HEK293T (cell line): Measurements from ENCODE around the gene SPRR5.

ENCODE experiments used
- CTCF ChIA-PET: fragments of 350-600 bp; formaldehyde crosslinking; extraction: SDS; loops from one replicate; lab custom pipeline; 2021; ENCODE audit warnings: antibody characterized with exemption, inconsistent platforms; lab: Yijun Ruan, JAX
- POLR2A ChIA-PET: fragments of 350-600 bp; formaldehyde crosslinking; extraction: SDS; loops from one replicate; lab custom pipeline; 2020; ENCODE audit warnings: antibody characterized with exemption, inconsistent platforms; lab: Yijun Ruan, JAX
- DNase-seq: peaks from one replicate; pipeline ENCODE4 v3.0.0; 2012; ENCODE audit warnings: mixed read lengths; ENCODE audit errors: extremely low spot score
- CTBP1 ChIP-seq: fragments of 450-650 bp; IDR thresholded peaks from 2 replicates; pipeline ENCODE4 v1.6.1; 2016; ENCODE audit warnings: borderline replicate concordance
- FOXA1 ChIP-seq: fragments of 450-650 bp; IDR thresholded peaks from 2 replicates; pipeline ENCODE4 v1.6.1; 2016; ENCODE audit warnings: mild to moderate bottlenecking
- HDGF ChIP-seq: fragments of 450-650 bp; IDR thresholded peaks from 2 replicates; pipeline ENCODE4 v1.6.1; 2017; ENCODE audit warnings: antibody characterized with exemption, borderline replicate concordance
- L3MBTL2 ChIP-seq: fragments of 450-650 bp; conservative IDR thresholded peaks from 2 replicates; pipeline ENCODE4 v1.6.1; 2016; ENCODE audit warnings: mild to moderate bottlenecking
- LEF1 ChIP-seq: fragments of 450-650 bp; IDR thresholded peaks from 2 replicates; pipeline ENCODE4 v1.6.1; 2017; ENCODE audit warnings: mild to moderate bottlenecking, borderline replicate concordance
- NFRKB ChIP-seq: fragments of 450-650 bp; IDR thresholded peaks from 2 replicates; pipeline ENCODE4 v1.6.1; 2016; ENCODE audit warnings: mild to moderate bottlenecking, moderate library complexity
- SP1 ChIP-seq: fragments of 450-650 bp; IDR thresholded peaks from 2 replicates; pipeline ENCODE4 v1.6.1; 2017
- SUZ12 ChIP-seq: fragments of 450-650 bp; IDR thresholded peaks from 2 replicates; pipeline ENCODE4 v1.6.1; 2016; ENCODE audit warnings: mild to moderate bottlenecking
- TARDBP ChIP-seq: fragments of 450-650 bp; IDR thresholded peaks from 2 replicates; pipeline ENCODE4 v1.6.1; 2016
- ZNF384 ChIP-seq: fragments of 450-650 bp; IDR thresholded peaks from 2 replicates; pipeline ENCODE4 v1.6.1; 2016

SPRR5 gene

GRCh38 chr1:152998476-152998875 lies 51.5 kb downstream of the SPRR5 start:
- no peak for TF ChIP-seq L3MBTL2
- no peak for TF ChIP-seq CTBP1
- no peak for TF ChIP-seq ZNF384
- TF ChIP-seq TARDBP: no peak
- no peak for TF ChIP-seq LEF1
- no peak for TF ChIP-seq NFRKB
- TF ChIP-seq SP1: no peak
- TF ChIP-seq HDGF: no peak
- no peak for TF ChIP-seq SUZ12
- no peak for TF ChIP-seq FOXA1
- ChIA-PET CTCF (no interaction called here), POLR2A (no interaction called here)
- DNase-seq: no peak
